GM23338 (cell line): ENCODE measurements around the gene SORBS1. TPM values are rescaled to one million over a fixed set of nuclear protein-coding genes. Genes with fewer than 3 reads are reported as not detected.

Source experiments
- EZH2 ChIP-seq: fragments of 200-600 bp; sonication (generic); IDR thresholded peaks from one replicate; pipeline ENCODE4 v1.8.0; 2017; ENCODE audit warnings: antibody characterized with exemption, mild to moderate bottlenecking, low read depth; ENCODE audit not compliant: unreplicated experiment
- EZH2phosphoT487 ChIP-seq: fragments of 200-600 bp; sonication (generic); IDR thresholded peaks from one replicate; pipeline ENCODE4 v1.8.1; 2018; ENCODE audit warnings: antibody characterized with exemption; ENCODE audit not compliant: unreplicated experiment
- JUNB ChIP-seq: IDR thresholded peaks from one replicate; pipeline ENCODE4 v1.6.1; 2016; ENCODE audit warnings: antibody characterized with exemption; ENCODE audit not compliant: unreplicated experiment
- NANOG ChIP-seq: IDR thresholded peaks from 2 replicates; pipeline ENCODE4 v1.6.1; 2016; ENCODE audit warnings: antibody characterized with exemption, borderline replicate concordance
- STAT1 ChIP-seq: IDR thresholded peaks from one replicate; pipeline ENCODE4 v1.6.1; 2016; ENCODE audit warnings: antibody characterized with exemption; ENCODE audit not compliant: unreplicated experiment
- ZNF331 ChIP-seq: fragments of 250-450 bp; sonication (Bioruptor Pico); IDR thresholded peaks from 2 replicates; pipeline ENCODE4 v1.5.0; 2020; ENCODE audit warnings: low read depth, mild to moderate bottlenecking, moderate library complexity
- polyA plus RNA-seq: library from polyadenylated mRNA; unstranded; fragments of >200 nt; fragmentation: Nextera tagmentation; extraction: Ambion mirVana; gene quantifications from 2 replicates; pipeline ENCODE4 v1.2.1, GENCODE V29; 2016
- total RNA-seq: library from RNA; depleted of rRNA; stranded (reverse); fragments of >200 nt; shearing (Covaris generic); gene quantifications from 2 replicates; pipeline ENCODE4 v1.2.3, GENCODE V29; 2014
- TF ChIP-seq, protein P1 (sequence below): fragments of 250-450 bp; sonication (Bioruptor Pico); IDR thresholded peaks from 2 replicates; pipeline ENCODE4 v1.5.0; 2020; ENCODE audit warnings: mild to moderate bottlenecking, moderate library complexity
- TF ChIP-seq, protein P2 (sequence below): IDR thresholded peaks from one replicate; pipeline ENCODE4 v1.6.1; 2018; ENCODE audit warnings: antibody characterized with exemption; ENCODE audit not compliant: unreplicated experiment
- TF ChIP-seq, protein P3 (sequence below): IDR thresholded peaks from 2 replicates; pipeline ENCODE4 v1.6.1; 2016; ENCODE audit warnings: antibody characterized with exemption

SORBS1 gene
- total and polyA plus RNA-seq, 2 experiments from 2014 or later: 47.7 to 51.5 TPM

DNA sequence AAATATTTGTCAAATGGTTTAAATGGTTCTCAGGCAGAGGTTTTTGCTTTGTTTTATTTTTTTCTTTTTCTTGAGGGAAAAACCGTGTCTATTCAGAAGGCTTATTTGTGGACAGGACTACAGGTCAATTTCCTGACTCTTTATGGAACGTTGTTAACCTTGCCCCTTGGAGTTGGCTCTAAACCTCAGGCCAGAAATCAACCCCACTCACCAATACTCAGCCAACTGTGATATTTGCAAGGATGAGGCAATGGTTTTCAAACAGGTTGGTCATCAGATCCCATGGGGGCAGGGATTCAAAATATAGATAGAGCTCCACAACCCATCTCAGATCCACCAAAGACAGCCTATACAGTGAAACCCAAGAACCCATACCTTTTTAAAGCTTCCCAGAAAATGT is 280.5 kb downstream of the SORBS1 start (continued):
- TF ChIP-seq, protein P1, sequence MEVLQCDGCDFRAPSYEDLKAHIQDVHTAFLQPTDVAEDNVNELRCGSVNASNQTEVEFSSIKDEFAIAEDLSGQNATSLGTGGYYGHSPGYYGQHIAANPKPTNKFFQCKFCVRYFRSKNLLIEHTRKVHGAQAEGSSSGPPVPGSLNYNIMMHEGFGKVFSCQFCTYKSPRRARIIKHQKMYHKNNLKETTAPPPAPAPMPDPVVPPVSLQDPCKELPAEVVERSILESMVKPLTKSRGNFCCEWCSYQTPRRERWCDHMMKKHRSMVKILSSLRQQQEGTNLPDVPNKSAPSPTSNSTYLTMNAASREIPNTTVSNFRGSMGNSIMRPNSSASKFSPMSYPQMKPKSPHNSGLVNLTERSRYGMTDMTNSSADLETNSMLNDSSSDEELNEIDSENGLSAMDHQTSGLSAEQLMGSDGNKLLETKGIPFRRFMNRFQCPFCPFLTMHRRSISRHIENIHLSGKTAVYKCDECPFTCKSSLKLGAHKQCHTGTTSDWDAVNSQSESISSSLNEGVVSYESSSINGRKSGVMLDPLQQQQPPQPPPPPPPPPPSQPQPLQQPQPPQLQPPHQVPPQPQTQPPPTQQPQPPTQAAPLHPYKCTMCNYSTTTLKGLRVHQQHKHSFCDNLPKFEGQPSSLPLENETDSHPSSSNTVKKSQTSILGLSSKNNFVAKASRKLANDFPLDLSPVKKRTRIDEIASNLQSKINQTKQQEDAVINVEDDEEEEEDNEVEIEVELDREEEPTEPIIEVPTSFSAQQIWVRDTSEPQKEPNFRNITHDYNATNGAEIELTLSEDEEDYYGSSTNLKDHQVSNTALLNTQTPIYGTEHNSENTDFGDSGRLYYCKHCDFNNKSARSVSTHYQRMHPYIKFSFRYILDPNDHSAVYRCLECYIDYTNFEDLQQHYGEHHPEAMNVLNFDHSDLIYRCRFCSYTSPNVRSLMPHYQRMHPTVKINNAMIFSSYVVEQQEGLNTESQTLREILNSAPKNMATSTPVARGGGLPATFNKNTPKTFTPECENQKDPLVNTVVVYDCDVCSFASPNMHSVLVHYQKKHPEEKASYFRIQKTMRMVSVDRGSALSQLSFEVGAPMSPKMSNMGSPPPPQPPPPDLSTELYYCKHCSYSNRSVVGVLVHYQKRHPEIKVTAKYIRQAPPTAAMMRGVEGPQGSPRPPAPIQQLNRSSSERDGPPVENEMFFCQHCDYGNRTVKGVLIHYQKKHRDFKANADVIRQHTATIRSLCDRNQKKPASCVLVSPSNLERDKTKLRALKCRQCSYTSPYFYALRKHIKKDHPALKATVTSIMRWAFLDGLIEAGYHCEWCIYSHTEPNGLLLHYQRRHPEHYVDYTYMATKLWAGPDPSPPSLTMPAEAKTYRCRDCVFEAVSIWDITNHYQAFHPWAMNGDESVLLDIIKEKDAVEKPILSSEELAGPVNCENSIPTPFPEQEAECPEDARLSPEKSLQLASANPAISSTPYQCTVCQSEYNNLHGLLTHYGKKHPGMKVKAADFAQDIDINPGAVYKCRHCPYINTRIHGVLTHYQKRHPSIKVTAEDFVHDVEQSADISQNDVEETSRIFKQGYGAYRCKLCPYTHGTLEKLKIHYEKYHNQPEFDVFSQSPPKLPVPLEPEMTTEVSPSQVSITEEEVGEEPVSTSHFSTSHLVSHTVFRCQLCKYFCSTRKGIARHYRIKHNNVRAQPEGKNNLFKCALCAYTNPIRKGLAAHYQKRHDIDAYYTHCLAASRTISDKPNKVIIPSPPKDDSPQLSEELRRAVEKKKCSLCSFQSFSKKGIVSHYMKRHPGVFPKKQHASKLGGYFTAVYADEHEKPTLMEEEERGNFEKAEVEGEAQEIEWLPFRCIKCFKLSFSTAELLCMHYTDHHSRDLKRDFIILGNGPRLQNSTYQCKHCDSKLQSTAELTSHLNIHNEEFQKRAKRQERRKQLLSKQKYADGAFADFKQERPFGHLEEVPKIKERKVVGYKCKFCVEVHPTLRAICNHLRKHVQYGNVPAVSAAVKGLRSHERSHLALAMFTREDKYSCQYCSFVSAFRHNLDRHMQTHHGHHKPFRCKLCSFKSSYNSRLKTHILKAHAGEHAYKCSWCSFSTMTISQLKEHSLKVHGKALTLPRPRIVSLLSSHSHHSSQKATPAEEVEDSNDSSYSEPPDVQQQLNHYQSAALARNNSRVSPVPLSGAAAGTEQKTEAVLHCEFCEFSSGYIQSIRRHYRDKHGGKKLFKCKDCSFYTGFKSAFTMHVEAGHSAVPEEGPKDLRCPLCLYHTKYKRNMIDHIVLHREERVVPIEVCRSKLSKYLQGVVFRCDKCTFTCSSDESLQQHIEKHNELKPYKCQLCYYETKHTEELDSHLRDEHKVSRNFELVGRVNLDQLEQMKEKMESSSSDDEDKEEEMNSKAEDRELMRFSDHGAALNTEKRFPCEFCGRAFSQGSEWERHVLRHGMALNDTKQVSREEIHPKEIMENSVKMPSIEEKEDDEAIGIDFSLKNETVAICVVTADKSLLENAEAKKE (CRISPR knock-in tag): no peak
- TF ChIP-seq EZH2phosphoT487 (no peak), STAT1 (no peak), JUNB (no peak), NANOG (no peak), EZH2 (no peak), ZNF331 (CRISPR knock-in tag) (no peak)
- TF ChIP-seq, protein P2, sequence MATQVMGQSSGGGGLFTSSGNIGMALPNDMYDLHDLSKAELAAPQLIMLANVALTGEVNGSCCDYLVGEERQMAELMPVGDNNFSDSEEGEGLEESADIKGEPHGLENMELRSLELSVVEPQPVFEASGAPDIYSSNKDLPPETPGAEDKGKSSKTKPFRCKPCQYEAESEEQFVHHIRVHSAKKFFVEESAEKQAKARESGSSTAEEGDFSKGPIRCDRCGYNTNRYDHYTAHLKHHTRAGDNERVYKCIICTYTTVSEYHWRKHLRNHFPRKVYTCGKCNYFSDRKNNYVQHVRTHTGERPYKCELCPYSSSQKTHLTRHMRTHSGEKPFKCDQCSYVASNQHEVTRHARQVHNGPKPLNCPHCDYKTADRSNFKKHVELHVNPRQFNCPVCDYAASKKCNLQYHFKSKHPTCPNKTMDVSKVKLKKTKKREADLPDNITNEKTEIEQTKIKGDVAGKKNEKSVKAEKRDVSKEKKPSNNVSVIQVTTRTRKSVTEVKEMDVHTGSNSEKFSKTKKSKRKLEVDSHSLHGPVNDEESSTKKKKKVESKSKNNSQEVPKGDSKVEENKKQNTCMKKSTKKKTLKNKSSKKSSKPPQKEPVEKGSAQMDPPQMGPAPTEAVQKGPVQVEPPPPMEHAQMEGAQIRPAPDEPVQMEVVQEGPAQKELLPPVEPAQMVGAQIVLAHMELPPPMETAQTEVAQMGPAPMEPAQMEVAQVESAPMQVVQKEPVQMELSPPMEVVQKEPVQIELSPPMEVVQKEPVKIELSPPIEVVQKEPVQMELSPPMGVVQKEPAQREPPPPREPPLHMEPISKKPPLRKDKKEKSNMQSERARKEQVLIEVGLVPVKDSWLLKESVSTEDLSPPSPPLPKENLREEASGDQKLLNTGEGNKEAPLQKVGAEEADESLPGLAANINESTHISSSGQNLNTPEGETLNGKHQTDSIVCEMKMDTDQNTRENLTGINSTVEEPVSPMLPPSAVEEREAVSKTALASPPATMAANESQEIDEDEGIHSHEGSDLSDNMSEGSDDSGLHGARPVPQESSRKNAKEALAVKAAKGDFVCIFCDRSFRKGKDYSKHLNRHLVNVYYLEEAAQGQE: no peak
- TF ChIP-seq, protein P3, sequence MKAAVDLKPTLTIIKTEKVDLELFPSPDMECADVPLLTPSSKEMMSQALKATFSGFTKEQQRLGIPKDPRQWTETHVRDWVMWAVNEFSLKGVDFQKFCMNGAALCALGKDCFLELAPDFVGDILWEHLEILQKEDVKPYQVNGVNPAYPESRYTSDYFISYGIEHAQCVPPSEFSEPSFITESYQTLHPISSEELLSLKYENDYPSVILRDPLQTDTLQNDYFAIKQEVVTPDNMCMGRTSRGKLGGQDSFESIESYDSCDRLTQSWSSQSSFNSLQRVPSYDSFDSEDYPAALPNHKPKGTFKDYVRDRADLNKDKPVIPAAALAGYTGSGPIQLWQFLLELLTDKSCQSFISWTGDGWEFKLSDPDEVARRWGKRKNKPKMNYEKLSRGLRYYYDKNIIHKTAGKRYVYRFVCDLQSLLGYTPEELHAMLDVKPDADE: no peak
